WTC11 (cell line): ENCODE results near the gene SERPINE1.

Experiments
- CTCF ChIP-seq: fragments of 200-600 bp; IDR thresholded peaks from 2 replicates; pipeline ENCODE4 v1.8.0; 2022; ENCODE audit warnings: antibody characterized with exemption
- GTF2I ChIP-seq: fragments of 250-450 bp; sonication (Bioruptor Pico); conservative IDR thresholded peaks from 2 replicates; pipeline ENCODE4 v1.4.0; 2021; ENCODE audit warnings: mild to moderate bottlenecking
- IRF1 ChIP-seq: sonication (generic); formaldehyde crosslinking; IDR thresholded peaks from 2 replicates; pipeline ENCODE4 v1.8.0; 2023; ENCODE audit warnings: missing genetic modification reagents
- MAX ChIP-seq: sonication (generic); formaldehyde crosslinking; IDR thresholded peaks from 2 replicates; pipeline ENCODE4 v1.8.0; 2022; ENCODE audit warnings: mild to moderate bottlenecking, missing genetic modification reagents
- NFE2L1 ChIP-seq: sonication (generic); formaldehyde crosslinking; IDR thresholded peaks from 2 replicates; pipeline ENCODE4 v1.8.1; 2023; ENCODE audit warnings: missing genetic modification reagents
- SP1 ChIP-seq: sonication (generic); formaldehyde crosslinking; conservative IDR thresholded peaks from 2 replicates; pipeline ENCODE4 v1.8.1; 2022; ENCODE audit warnings: missing genetic modification reagents
- TEAD4 ChIP-seq: sonication (generic); formaldehyde crosslinking; IDR thresholded peaks from 2 replicates; pipeline ENCODE4 v1.8.0; 2022; ENCODE audit warnings: mild to moderate bottlenecking, missing genetic modification reagents
- USF1 ChIP-seq: sonication (generic); formaldehyde crosslinking; IDR thresholded peaks from 2 replicates; pipeline ENCODE4 v1.8.0; 2022; ENCODE audit warnings: mild to moderate bottlenecking, missing genetic modification reagents
- USF2 ChIP-seq: sonication (generic); formaldehyde crosslinking; IDR thresholded peaks from 2 replicates; pipeline ENCODE4 v1.8.1; 2023; ENCODE audit warnings: mild to moderate bottlenecking, missing genetic modification reagents, moderate library complexity
- ZNF121 ChIP-seq: sonication (generic); formaldehyde crosslinking; IDR thresholded peaks from 2 replicates; pipeline ENCODE4 v1.8.0; 2023; ENCODE audit warnings: missing genetic modification reagents
- ZNF232 ChIP-seq: sonication (generic); formaldehyde crosslinking; IDR thresholded peaks from 2 replicates; pipeline ENCODE4 v1.8.0; 2022; ENCODE audit warnings: mild to moderate bottlenecking, missing genetic modification reagents
- ZNF281 ChIP-seq: sonication (generic); formaldehyde crosslinking; IDR thresholded peaks from 2 replicates; pipeline ENCODE4 v1.8.0; 2023; ENCODE audit warnings: mild to moderate bottlenecking, missing genetic modification reagents
- ZSCAN18 ChIP-seq: fragments of 250-450 bp; sonication (Bioruptor Pico); IDR thresholded peaks from 2 replicates; pipeline ENCODE4 v2.1.2; 2022; ENCODE audit warnings: mild to moderate bottlenecking, moderate library complexity

- TF ChIP-seq NFE2L1 (CRISPR knock-in tag), result no peak
- no peak for TF ChIP-seq USF2
- TF ChIP-seq SP1 (CRISPR knock-in tag), result no peak
- TF ChIP-seq USF1, result no peak
- TF ChIP-seq CTCF, result no peak
- no peak for TF ChIP-seq TEAD4
- no peak for TF ChIP-seq ZNF121 (CRISPR knock-in tag)
- no peak for TF ChIP-seq MAX (CRISPR knock-in tag)
- no peak for TF ChIP-seq GTF2I (CRISPR knock-in tag)
- no peak for TF ChIP-seq ZNF232 (CRISPR knock-in tag)
- no peak for TF ChIP-seq ZSCAN18 (CRISPR knock-in tag)
- TF ChIP-seq ZNF281 (CRISPR knock-in tag), result no peak
- TF ChIP-seq IRF1 (CRISPR knock-in tag), result no peak
Measured at GRCh38 chr7:101106386-101106785, 20.5 kb upstream of the SERPINE1 start.
